SK-N-SH (cell line): ENCODE results near the gene CPLANE1. TPM values are rescaled to one million over a fixed set of nuclear protein-coding genes. Genes with fewer than 3 reads are reported as not detected.

Experiments used
- CTCF ChIA-PET: fragments of 300-600, 350-600 bp; formaldehyde crosslinking; extraction: SDS; loops from one replicate; lab custom pipeline; 2021; lab: Yijun Ruan, JAX
- POLR2A ChIA-PET: fragments of 350-600 bp; sonication (Branson Sonifier 250); formaldehyde crosslinking; extraction: SDS; loops from one replicate; lab custom pipeline; 2020; ENCODE audit warnings: antibody characterized with exemption, inconsistent platforms; lab: Yijun Ruan, JAX
- DNase-seq: peaks from one replicate; pipeline ENCODE4 v3.0.0; 2012
- H2AFZ ChIP-seq: fragments of 200-600 bp; sonication (generic); 2 replicates; pipeline ENCODE4 v1.8.1; 2016; ENCODE audit warnings: antibody characterized with exemption, mild to moderate bottlenecking, low read depth
- H3F3A ChIP-seq: fragments of 200-600 bp; sonication (generic); replicated peaks from 2 replicates; pipeline ENCODE3; 2016; ENCODE audit warnings: antibody characterized with exemption, mild to moderate bottlenecking; ENCODE audit not compliant: insufficient read depth
- H3K27ac ChIP-seq, 2 experiments: fragments of 200-500 bp in 1 of 2; fragments of 200-600 bp in 1 of 2; sonication (Bioruptor generic) in 1 of 2; sonication (generic), shearing (Covaris generic) in 1 of 2; 2 replicates each; pipeline versions ENCODE4 v1.5.1 to v1.6.1; 2014 to 2016; ENCODE audit warnings: low read depth in 2 of 2, inconsistent platforms in 1 of 2, low read length in 1 of 2, mild to moderate bottlenecking in 1 of 2, mixed read lengths in 1 of 2
- H3K27me3 ChIP-seq: fragments of 200-600 bp; sonication (generic), shearing (Covaris generic); 2 replicates; pipeline ENCODE4 v1.6.1; 2016; ENCODE audit warnings: mixed run types; ENCODE audit not compliant: insufficient read depth
- H3K36me3 ChIP-seq, 2 experiments: fragments of 200-500 bp in 1 of 2; fragments of 200-600 bp in 1 of 2; sonication (Bioruptor generic) in 1 of 2; sonication (generic) in 1 of 2; replicated peaks in 1 of 2; 2 replicates each; pipeline versions ENCODE3 to v1.5.1; 2014 to 2016; ENCODE audit warnings: low read length in 1 of 2, mild to moderate bottlenecking in 1 of 2; ENCODE audit not compliant: insufficient read depth in 2 of 2, control insufficient read depth in 1 of 2
- H3K4me1 ChIP-seq, 2 experiments: fragments of 200-500 bp in 1 of 2; fragments of 200-600 bp in 1 of 2; sonication (Bioruptor generic) in 1 of 2; sonication (generic), shearing (Covaris generic) in 1 of 2; 2 replicates each; pipeline versions ENCODE4 v1.5.1 to v1.6.1; 2014 to 2016; ENCODE audit warnings: low read depth in 1 of 2, low read length in 1 of 2, mixed run types in 1 of 2; ENCODE audit not compliant: insufficient read depth in 2 of 2, control insufficient read depth in 1 of 2
- H3K4me2 ChIP-seq: fragments of 200-600 bp; sonication (generic), shearing (Covaris generic); 2 replicates; pipeline ENCODE4 v1.6.1; 2017; ENCODE audit warnings: mixed run types
- H3K4me3 ChIP-seq, 2 experiments: fragments of 200-500 bp in 1 of 2; fragments of 200-600 bp in 1 of 2; sonication (Bioruptor generic) in 1 of 2; sonication (generic), shearing (Covaris generic) in 1 of 2; 2 replicates each; pipeline versions ENCODE4 v1.5.1 to v1.8.1; 2014 to 2016; ENCODE audit warnings: low read depth in 2 of 2, inconsistent platforms in 1 of 2, low read length in 1 of 2, mild to moderate bottlenecking in 1 of 2, mixed read lengths in 1 of 2, moderate library complexity in 1 of 2
- H3K79me2 ChIP-seq: fragments of 200-600 bp; sonication (generic); 2 replicates; pipeline ENCODE4 v1.8.1; 2017; ENCODE audit warnings: mild to moderate bottlenecking; ENCODE audit not compliant: insufficient read depth
- H3K9ac ChIP-seq: fragments of 200-600 bp; sonication (generic); 2 replicates; pipeline ENCODE4 v1.6.1; 2017; ENCODE audit warnings: mixed run types
- H3K9me2 ChIP-seq: fragments of 200-600 bp; sonication (generic); 2 replicates; pipeline ENCODE4 v1.6.1; 2017; ENCODE audit warnings: mixed run types
- H3K9me3 ChIP-seq: fragments of 200-600 bp; sonication (generic); 2 replicates; pipeline ENCODE4 v1.6.1; 2017; ENCODE audit warnings: mixed run types, mild to moderate bottlenecking, moderate library complexity
- H4K20me1 ChIP-seq: fragments of 200-600 bp; sonication (generic); 2 replicates; pipeline ENCODE4 v1.6.1; 2017; ENCODE audit warnings: mild to moderate bottlenecking, mixed run types; ENCODE audit not compliant: insufficient read depth
- ELF1 ChIP-seq: IDR thresholded peaks from 2 replicates; pipeline ENCODE4 v1.4.0; 2012
- EP300 ChIP-seq, 2 experiments: IDR thresholded peaks; 2 replicates each; pipeline versions ENCODE4 v1.4.0 to v1.6.1; 2012; ENCODE audit warnings: borderline replicate concordance in 1 of 2, low read depth in 1 of 2, low read length in 1 of 2
- EZH2phosphoT487 ChIP-seq: fragments of 200-600 bp; sonication (generic); IDR thresholded peaks from 2 replicates; pipeline ENCODE4 v1.6.1; 2017; ENCODE audit warnings: low read depth, mixed run types, mild to moderate bottlenecking, antibody characterized with exemption, moderate library complexity, borderline replicate concordance
- FOSL2 ChIP-seq: IDR thresholded peaks from 2 replicates; pipeline ENCODE4 v1.4.0; 2012; ENCODE audit warnings: low read depth, mild to moderate bottlenecking, moderate library complexity, borderline replicate concordance
- GABPA ChIP-seq: IDR thresholded peaks from 2 replicates; pipeline ENCODE4 v1.4.0; 2012; ENCODE audit warnings: low read depth, mild to moderate bottlenecking
- GATA2 ChIP-seq: sonication (generic); formaldehyde crosslinking; IDR thresholded peaks from 2 replicates; pipeline ENCODE4 v1.5.0; 2020; ENCODE audit warnings: mild to moderate bottlenecking, missing genetic modification reagents
- NRF1 ChIP-seq: IDR thresholded peaks from 2 replicates; pipeline ENCODE4 v1.6.1; 2012; ENCODE audit warnings: low read depth, mild to moderate bottlenecking, low read length
- RAD21 ChIP-seq: IDR thresholded peaks from 2 replicates; pipeline ENCODE4 v1.6.1; 2012; ENCODE audit warnings: mild to moderate bottlenecking, low read length
- RCOR1 ChIP-seq: fragments of 150-350 bp; IDR thresholded peaks from 2 replicates; pipeline ENCODE4 v1.6.1; 2017; ENCODE audit warnings: antibody characterized with exemption, low read length
- SMC3 ChIP-seq: IDR thresholded peaks from 2 replicates; pipeline ENCODE4 v1.6.1; 2012; ENCODE audit warnings: low read depth, low read length, improper control_type of control experiment
- TCF12 ChIP-seq: IDR thresholded peaks from 2 replicates; pipeline ENCODE4 v1.4.0; 2012
- YY1 ChIP-seq: IDR thresholded peaks from 2 replicates; pipeline ENCODE4 v1.4.0; 2012; ENCODE audit warnings: low read depth, mild to moderate bottlenecking
- WGBS: methylation state at CpG from one replicate; pipeline ENCODE4 v1.1.6; 2017; ENCODE audit warnings: low lambda C conversion rate; 5-methylcytosine and 5-hydroxymethylcytosine counted together
- polyA plus RNA-seq, 3 experiments: library from polyadenylated mRNA; depleted of rRNA; stranded (reverse); fragments of >200 nt; gene quantifications; 2 replicates each; pipeline ENCODE4 v1.2.3, GENCODE V29; 2012
- TF ChIP-seq, protein P1 (sequence below): fragments of 150-350 bp; IDR thresholded peaks from 2 replicates; pipeline ENCODE4 v1.6.1; 2016; ENCODE audit warnings: mild to moderate bottlenecking, low read depth, low read length
- TF ChIP-seq, protein P2 (sequence below): IDR thresholded peaks from 2 replicates; pipeline ENCODE4; 2012
- TF ChIP-seq, protein P3 (sequence below): fragments of 150-350 bp; IDR thresholded peaks from 2 replicates; pipeline ENCODE4 v1.6.1; 2017; ENCODE audit warnings: antibody characterized with exemption, low read length, low read depth, borderline replicate concordance
- TF ChIP-seq, protein P4 (sequence below): IDR thresholded peaks from 2 replicates; pipeline ENCODE4 v1.4.0; 2012; ENCODE audit warnings: low read depth, borderline replicate concordance
- TF ChIP-seq, protein P5 (sequence below): fragments of 200-600 bp; sonication (generic); IDR thresholded peaks from 2 replicates; pipeline ENCODE4 v1.6.1; 2017; ENCODE audit warnings: antibody characterized with exemption, mild to moderate bottlenecking, moderate library complexity

CPLANE1 gene
- polyA plus RNA-seq, 1 of the 3 experiments (the other 2 are of a cell fraction) = 3.6 TPM

DNA sequence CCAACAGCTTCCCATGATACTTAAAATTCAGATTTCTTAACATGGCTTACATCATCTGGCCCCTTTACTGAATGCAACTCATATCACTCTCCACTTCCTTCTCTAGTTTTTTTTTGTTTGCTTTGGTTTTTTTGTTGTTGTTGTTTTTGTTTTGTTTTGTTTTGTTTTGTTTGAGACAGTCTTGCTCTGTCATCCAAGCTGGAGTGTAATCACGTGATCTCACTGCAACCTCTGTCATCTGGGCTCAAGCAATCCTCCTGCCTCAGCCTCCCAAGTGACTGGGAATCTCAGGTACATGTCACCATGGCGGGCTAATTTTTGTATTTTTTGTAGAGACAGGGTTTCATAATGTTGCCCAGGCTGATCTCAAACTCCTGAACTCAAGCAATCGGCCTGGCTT, 41.4 kb downstream of the CPLANE1 start:
- Histone ChIP-seq H3K36me3 (peaks cover 44 to 58% of the 10 kb centered on the region in 2 experiments), H3K4me1 (no peaks in the 10 kb centered on the region; a peak in 2 of 4 replicates), H3F3A (no peaks in the 10 kb centered on the region), H3K9me2 (no peaks in the 10 kb centered on the region), H3K9ac (no peak overlapping the region), H3K4me2 (no peak overlapping the region), H2AFZ (no peak overlapping the region), H3K4me3 (no peak overlapping the region), H3K27me3 (no peaks in the 10 kb centered on the region), H3K27ac (no peak overlapping the region), H4K20me1 (no peaks in the 10 kb centered on the region), H3K9me3 (no peaks in the 10 kb centered on the region), H3K79me2 (no peaks in the 10 kb centered on the region)
- POLR2A ChIA-PET = no interaction called here
- CTCF ChIA-PET = interaction anchor here (0.6 kb wide), 1 partner anchor 15 kb away, joined by 3 read pairs; no protein-coding TSS in a partner anchor
- WGBS = 90% methylated on average over 3 of the region's 3 CpGs
- TF ChIP-seq RCOR1 (no peak), GATA2 (CRISPR knock-in tag) (no peak), EP300 (IDR thresholded peaks at IDR 0.05; ENCODE audit: borderline replicate concordance in 1 of 2, low read depth in 1 of 2, low read length in 1 of 2) (no peak), YY1 (no peak), FOSL2 (no peak), SMC3 (no peak), RAD21 (no peak)
- TF ChIP-seq, protein P1, sequence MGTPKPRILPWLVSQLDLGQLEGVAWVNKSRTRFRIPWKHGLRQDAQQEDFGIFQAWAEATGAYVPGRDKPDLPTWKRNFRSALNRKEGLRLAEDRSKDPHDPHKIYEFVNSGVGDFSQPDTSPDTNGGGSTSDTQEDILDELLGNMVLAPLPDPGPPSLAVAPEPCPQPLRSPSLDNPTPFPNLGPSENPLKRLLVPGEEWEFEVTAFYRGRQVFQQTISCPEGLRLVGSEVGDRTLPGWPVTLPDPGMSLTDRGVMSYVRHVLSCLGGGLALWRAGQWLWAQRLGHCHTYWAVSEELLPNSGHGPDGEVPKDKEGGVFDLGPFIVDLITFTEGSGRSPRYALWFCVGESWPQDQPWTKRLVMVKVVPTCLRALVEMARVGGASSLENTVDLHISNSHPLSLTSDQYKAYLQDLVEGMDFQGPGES = no peak
- TF ChIP-seq, protein P2, sequence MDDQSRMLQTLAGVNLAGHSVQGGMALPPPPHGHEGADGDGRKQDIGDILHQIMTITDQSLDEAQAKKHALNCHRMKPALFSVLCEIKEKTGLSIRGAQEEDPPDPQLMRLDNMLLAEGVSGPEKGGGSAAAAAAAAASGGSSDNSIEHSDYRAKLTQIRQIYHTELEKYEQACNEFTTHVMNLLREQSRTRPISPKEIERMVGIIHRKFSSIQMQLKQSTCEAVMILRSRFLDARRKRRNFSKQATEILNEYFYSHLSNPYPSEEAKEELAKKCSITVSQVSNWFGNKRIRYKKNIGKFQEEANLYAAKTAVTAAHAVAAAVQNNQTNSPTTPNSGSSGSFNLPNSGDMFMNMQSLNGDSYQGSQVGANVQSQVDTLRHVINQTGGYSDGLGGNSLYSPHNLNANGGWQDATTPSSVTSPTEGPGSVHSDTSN = no peak
- TF ChIP-seq, protein P3, sequence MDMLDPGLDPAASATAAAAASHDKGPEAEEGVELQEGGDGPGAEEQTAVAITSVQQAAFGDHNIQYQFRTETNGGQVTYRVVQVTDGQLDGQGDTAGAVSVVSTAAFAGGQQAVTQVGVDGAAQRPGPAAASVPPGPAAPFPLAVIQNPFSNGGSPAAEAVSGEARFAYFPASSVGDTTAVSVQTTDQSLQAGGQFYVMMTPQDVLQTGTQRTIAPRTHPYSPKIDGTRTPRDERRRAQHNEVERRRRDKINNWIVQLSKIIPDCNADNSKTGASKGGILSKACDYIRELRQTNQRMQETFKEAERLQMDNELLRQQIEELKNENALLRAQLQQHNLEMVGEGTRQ = no peak
- DNase-seq = no peak

DNA sequence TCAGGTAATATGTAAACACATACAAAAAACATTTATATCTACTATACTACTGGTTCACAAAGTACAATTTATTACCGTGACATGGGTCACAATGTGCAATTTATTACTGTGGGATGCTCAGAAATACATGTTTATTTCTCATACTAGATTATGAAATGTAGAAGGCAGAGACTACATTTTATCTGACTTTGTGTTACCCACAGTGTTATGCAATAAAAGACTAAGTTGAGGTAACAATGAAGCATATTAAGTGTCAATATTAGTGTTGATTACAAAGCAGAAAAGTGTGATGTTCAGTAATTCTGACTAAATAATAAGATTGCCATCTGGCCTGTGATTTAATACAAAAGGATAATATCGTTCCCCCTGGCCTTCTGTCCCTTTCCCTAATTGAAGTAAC, 42.4 kb downstream of the CPLANE1 start:
- no peaks in the 10 kb centered on the region for H3F3A ChIP-seq
- no peaks in the 10 kb centered on the region; a peak in 2 of 4 replicates for H3K4me1 ChIP-seq
- no peak overlapping the region for H3K4me3 ChIP-seq
- WGBS = 70% methylated on average over 2 of the region's 2 CpGs
- no peak for DNase-seq
- no peaks in the 10 kb centered on the region for H3K9me3 ChIP-seq
- H3K9me2 ChIP-seq = no peaks in the 10 kb centered on the region
- POLR2A ChIA-PET = no interaction called here
- H3K27ac ChIP-seq = no peak overlapping the region
- H3K4me2 ChIP-seq = no peak overlapping the region
- CTCF ChIA-PET = no interaction called here
- H3K9ac ChIP-seq = no peak overlapping the region
- no peaks in the 10 kb centered on the region for H3K79me2 ChIP-seq
- H4K20me1 ChIP-seq = no peaks in the 10 kb centered on the region
- H3K27me3 ChIP-seq = no peaks in the 10 kb centered on the region
- H3K36me3 ChIP-seq = peaks cover 40 to 56% of the 10 kb centered on the region in 2 experiments
- no peak overlapping the region for H2AFZ ChIP-seq
- TF ChIP-seq, protein P2 = no peak
- TF ChIP-seq RAD21 (no peak), RCOR1 (no peak), EP300 (IDR thresholded peaks at IDR 0.05; ENCODE audit: borderline replicate concordance in 1 of 2, low read depth in 1 of 2, low read length in 1 of 2) (no peak), NRF1 (no peak), ELF1 (no peak), GATA2 (CRISPR knock-in tag) (no peak), SMC3 (no peak), TCF12 (no peak), EZH2phosphoT487 (no peak), GABPA (no peak)
- TF ChIP-seq, protein P4, sequence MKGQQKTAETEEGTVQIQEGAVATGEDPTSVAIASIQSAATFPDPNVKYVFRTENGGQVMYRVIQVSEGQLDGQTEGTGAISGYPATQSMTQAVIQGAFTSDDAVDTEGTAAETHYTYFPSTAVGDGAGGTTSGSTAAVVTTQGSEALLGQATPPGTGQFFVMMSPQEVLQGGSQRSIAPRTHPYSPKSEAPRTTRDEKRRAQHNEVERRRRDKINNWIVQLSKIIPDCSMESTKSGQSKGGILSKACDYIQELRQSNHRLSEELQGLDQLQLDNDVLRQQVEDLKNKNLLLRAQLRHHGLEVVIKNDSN = no peak
- TF ChIP-seq, protein P5, sequence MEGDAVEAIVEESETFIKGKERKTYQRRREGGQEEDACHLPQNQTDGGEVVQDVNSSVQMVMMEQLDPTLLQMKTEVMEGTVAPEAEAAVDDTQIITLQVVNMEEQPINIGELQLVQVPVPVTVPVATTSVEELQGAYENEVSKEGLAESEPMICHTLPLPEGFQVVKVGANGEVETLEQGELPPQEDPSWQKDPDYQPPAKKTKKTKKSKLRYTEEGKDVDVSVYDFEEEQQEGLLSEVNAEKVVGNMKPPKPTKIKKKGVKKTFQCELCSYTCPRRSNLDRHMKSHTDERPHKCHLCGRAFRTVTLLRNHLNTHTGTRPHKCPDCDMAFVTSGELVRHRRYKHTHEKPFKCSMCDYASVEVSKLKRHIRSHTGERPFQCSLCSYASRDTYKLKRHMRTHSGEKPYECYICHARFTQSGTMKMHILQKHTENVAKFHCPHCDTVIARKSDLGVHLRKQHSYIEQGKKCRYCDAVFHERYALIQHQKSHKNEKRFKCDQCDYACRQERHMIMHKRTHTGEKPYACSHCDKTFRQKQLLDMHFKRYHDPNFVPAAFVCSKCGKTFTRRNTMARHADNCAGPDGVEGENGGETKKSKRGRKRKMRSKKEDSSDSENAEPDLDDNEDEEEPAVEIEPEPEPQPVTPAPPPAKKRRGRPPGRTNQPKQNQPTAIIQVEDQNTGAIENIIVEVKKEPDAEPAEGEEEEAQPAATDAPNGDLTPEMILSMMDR = no peak
- TF ChIP-seq, protein P1 = no peak
